Transverse colon (tissue), 4 donors: ENCODE data around the gene CABLES2. TPM values are rescaled to one million over a fixed set of nuclear protein-coding genes. Genes with fewer than 3 reads are reported as not detected.
A peak's percentile ranks its signal among the peaks of the same experiment; 100 is the strongest.
"Not testable (repeated sequence)": the region's sequence is repeated elsewhere in the genome, so short reads cannot be mapped to it uniquely, and the experiment has no call there.

Source experiments
- DNase-seq: peaks from one replicate; pipeline ENCODE4 v3.0.0-alpha.2; 2019
- H3K27ac ChIP-seq, 4 donors: fragments of 200-600 bp; sonication (generic); 2 replicates each; pipeline ENCODE4 v1.5.1; 2016 to 2018; ENCODE audit warnings: inconsistent platforms in 4 of 4
- H3K27me3 ChIP-seq: fragments of 200-600 bp; sonication (generic); 2 replicates; pipeline ENCODE4 v1.5.1; 2017; ENCODE audit warnings: inconsistent platforms
- H3K36me3 ChIP-seq, 4 donors: fragments of 200-600 bp; sonication (generic); 2 replicates each; pipeline ENCODE4 v1.5.1; 2017 to 2019; ENCODE audit warnings: inconsistent platforms in 4 of 4
- H3K4me1 ChIP-seq, 4 donors: fragments of 200-600 bp; sonication (generic); 2 replicates each; pipeline ENCODE4 v1.5.1; 2017 to 2020; ENCODE audit warnings: inconsistent platforms in 4 of 4
- H3K4me3 ChIP-seq, 4 donors: fragments of 200-600 bp; sonication (generic); 1 replicate in 1 of 4; 2 replicates in 3 of 4; pipeline versions ENCODE4 v1.5.1 to v1.6.1; 2017 to 2019; ENCODE audit warnings: inconsistent platforms in 4 of 4
- H3K9me3 ChIP-seq, 2 donors: fragments of 200-600 bp; sonication (generic); 2 replicates each; pipeline ENCODE4 v1.5.1; 2017 to 2019; ENCODE audit warnings: inconsistent platforms in 2 of 2
- CTCF ChIP-seq, 5 experiments: fragments of 200-600 bp in 3 of 5; fragments of 450-650 bp in 2 of 5; sonication (generic) in 3 of 5; IDR thresholded peaks; 1 replicate in 2 of 5; 2 replicates in 3 of 5; pipeline ENCODE4 v1.5.1; 2016 to 2017; ENCODE audit warnings: antibody characterized with exemption in 5 of 5, inconsistent platforms in 3 of 5, mild to moderate bottlenecking in 2 of 5, moderate library complexity in 1 of 5
- EP300 ChIP-seq: sonication (generic); formaldehyde crosslinking; IDR thresholded peaks from one replicate; pipeline ENCODE4 v1.6.1; 2017; ENCODE audit warnings: antibody characterized with exemption, low read depth
- POLR2A ChIP-seq: fragments of 450-650 bp; IDR thresholded peaks from one replicate; pipeline ENCODE4 v1.6.1; 2016; ENCODE audit warnings: antibody characterized with exemption, mild to moderate bottlenecking, moderate library complexity
- POLR2AphosphoS5 ChIP-seq, 3 donors: sonication (generic); formaldehyde crosslinking; IDR thresholded peaks; one replicate each; pipeline ENCODE4 v1.6.1; 2016; ENCODE audit warnings: antibody characterized with exemption in 3 of 3
- WGBS, 2 donors: methylation state at CpG; one replicate each; pipeline ENCODE4 v1.1.5; 2018; ENCODE audit warnings: low coverage in 1 of 2; 5-methylcytosine and 5-hydroxymethylcytosine counted together
- in situ Hi-C, 4 donors: fragments of 200-750 bp; cut with MboI; loops; one replicate each; pipeline versions ENCODE4 v1.15.0 to v1.15.1; 2017; ENCODE audit warnings: low sequenced_read_pairs in 3 of 4, low pct_ligation_motif_present in 1 of 4, low pct_unique_long_range_greater_than_20kb in 1 of 4
- intact Hi-C: fragments of 100-400 bp; cut with DNase I; formaldehyde crosslinking; loops from one replicate; pipeline ENCODE4 v1.15.1; 2023; ENCODE audit warnings: low total_unique reads
- total RNA-seq, 4 donors: library from RNA; depleted of rRNA; stranded (reverse); fragments of >200 nt; gene quantifications; one replicate each; pipeline ENCODE4 v1.1.0, GENCODE V29; 2016

The CABLES2 gene
- total RNA-seq, 4 donors from 2014 or later: 3.7 to 10.1 (median 8.5) TPM

DNA sequence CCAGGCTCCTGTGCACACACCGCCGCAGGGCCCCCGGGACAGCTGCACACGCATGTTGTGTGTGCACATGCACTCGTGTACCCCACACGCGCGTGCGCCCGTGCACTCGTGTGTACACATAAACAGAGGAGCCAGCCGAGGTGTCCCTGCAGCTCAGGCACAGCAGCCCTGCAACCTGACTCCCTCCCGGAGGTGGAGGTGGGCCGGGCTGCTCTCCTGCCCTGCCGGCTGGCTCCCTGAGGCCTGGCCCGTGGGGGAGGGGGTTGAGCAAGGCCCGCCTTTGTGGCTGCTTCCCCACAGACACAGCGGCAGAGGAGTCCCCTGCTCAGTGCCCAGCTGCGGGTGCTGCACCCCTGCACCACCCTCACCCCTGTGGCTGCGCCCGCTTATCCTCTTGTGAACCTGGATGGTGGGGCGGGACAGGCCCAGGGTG lies 19.6 kb upstream of the CABLES2 start:
- peak overlapping the region; percentile 54 to 86 (median 68) for H3K27ac ChIP-seq
- in situ Hi-C loops (no loop called here), intact Hi-C loops (loop anchor here (5.0 kb wide), 1 partner anchor 466 kb away; no protein-coding TSS in a partner anchor)
- no peak for DNase-seq
- WGBS, 2 donors: 59% methylated on average over 21 of the region's 22 CpGs; no CpG with 5 or more reads in 1 of the 2 donors
- no peaks in the 10 kb centered on the region for H3K27me3 ChIP-seq
- H3K4me1 ChIP-seq: peaks cover 0 to 31% (median 18%) of the 10 kb centered on the region in 4 donors
- H3K4me3 ChIP-seq: peak overlapping the region in 2 of 4 donors; percentile 13 to 30
- TF ChIP-seq POLR2AphosphoS5 (IDR thresholded peaks at IDR 0.05): no peak
- no peaks in the 10 kb centered on the region for H3K36me3 ChIP-seq
- H3K9me3 ChIP-seq: no peaks in the 10 kb centered on the region

GRCh38 chr20:62426059-62426348 lies 18.9 kb upstream of the CABLES2 start:
- H3K27me3 ChIP-seq, H3K9me3 ChIP-seq, H3K4me3 ChIP-seq, H3K36me3 ChIP-seq, DNase-seq, in situ Hi-C loops, H3K27ac ChIP-seq: not testable (repeated sequence)
- 93% methylated on average over 4 of the region's 4 CpGs; no CpG with 5 or more reads in 1 of the 2 donors for WGBS, 2 donors
- intact Hi-C loops: loop anchor here (5.0 kb wide), 1 partner anchor 466 kb away; no protein-coding TSS in a partner anchor
- peaks cover 0 to 27% (median 18%) of the 10 kb centered on the region in 4 donors for H3K4me1 ChIP-seq

DNA sequence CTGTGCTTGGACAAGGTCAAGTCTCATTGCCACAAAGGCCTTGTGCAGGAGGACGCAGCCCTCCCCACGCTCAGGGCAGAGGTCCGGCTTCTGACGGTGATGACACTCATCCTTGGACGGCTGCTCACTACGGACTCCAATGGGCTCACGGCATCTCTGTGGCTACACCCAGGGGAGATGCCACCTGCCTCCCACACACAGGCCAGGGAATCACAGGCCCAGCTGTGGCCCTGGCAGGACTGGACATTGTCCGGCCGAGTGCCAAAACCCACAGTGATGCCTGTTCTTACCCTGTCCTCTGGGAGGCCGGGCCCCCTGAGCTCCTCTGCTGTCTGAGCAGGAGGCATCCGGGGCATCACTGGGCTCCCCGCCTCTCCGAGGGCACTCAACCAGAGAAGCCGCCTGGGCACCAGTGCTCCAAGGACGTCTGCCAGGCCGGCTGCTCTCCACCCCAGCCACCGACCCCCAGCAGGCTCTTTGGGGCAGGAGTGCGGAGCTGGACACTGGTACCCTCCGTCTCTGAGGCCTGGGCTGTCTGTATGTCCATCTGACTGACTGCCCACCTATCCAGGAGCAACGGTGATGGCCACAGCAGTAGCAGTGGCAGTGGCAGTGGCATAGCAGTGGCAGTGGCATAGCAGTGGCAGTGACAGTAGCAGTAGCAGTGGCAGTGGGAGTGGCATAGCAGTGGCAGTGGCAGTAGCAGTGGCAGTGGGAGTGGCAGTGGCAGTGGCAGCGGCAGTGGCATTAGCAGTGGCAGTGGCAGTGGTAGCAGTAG lies 18.4 kb upstream of the CABLES2 start:
- H3K27ac ChIP-seq: no peak overlapping the region
- intact Hi-C loops: loop anchor here (5.0 kb wide), 1 partner anchor 467 kb away; no protein-coding TSS in a partner anchor
- no peak for TF ChIP-seq CTCF (IDR thresholded peaks at IDR 0.05)
- no peak for DNase-seq
- in situ Hi-C loops: no loop called here
- no peaks in the 10 kb centered on the region for H3K36me3 ChIP-seq
- H3K9me3 ChIP-seq: no peaks in the 10 kb centered on the region
- no peaks in the 10 kb centered on the region for H3K27me3 ChIP-seq
- WGBS, 2 donors: 91% methylated on average over 19 of the region's 21 CpGs; no CpG with 5 or more reads in 1 of the 2 donors
- no peak overlapping the region for H3K4me3 ChIP-seq
- H3K4me1 ChIP-seq: peaks cover 0 to 26% (median 18%) of the 10 kb centered on the region in 4 donors

- Histone ChIP-seq H3K9me3 (no peaks in the 10 kb centered on the region), H3K4me3 (no peak overlapping the region), H3K27ac (no peak overlapping the region), H3K4me1 (peaks cover 0 to 21% (median 18%) of the 10 kb centered on the region in 4 donors), H3K27me3 (no peaks in the 10 kb centered on the region), H3K36me3 (no peaks in the 10 kb centered on the region)
- in situ Hi-C loops (no loop called here), intact Hi-C loops (loop anchor here (5.0 kb wide), 1 partner anchor 468 kb away; no protein-coding TSS in a partner anchor)
- no peak for TF ChIP-seq EP300
- no peak for TF ChIP-seq POLR2A
- TF ChIP-seq POLR2AphosphoS5 (IDR thresholded peaks at IDR 0.05): no peak
- TF ChIP-seq CTCF (IDR thresholded peaks at IDR 0.05): no peak
- WGBS, 2 donors: 77% methylated on average over 21 of the region's 23 CpGs; no CpG with 5 or more reads in 1 of the 2 donors
- DNase-seq: no peak
These were observed 17.4 kb upstream of the CABLES2 start for GRCh38 chr20:62424249-62425107.

DNA sequence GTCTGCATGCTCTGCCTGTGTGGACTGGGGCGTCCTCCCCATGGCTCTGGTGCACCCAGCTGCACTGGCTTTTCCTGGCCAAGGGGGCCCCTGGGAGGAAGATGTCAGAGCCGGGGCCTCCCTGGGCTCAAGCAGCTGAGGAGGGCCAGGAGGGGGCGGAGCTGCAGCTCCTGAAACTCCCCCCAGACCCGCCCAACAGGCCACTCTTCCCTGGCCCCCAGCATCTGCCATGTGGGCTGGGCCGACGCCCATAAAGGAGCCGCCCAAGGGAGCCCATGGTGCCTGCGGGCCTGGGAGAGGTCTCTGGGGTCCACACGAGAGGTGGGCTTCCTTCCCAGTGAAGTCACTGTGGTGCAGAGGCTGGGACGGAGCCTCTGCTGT lies 16.2 kb upstream of the CABLES2 start:
- Histone ChIP-seq H3K9me3 (no peaks in the 10 kb centered on the region), H3K4me3 (no peak overlapping the region), H3K36me3 (no peaks in the 10 kb centered on the region), H3K27me3 (no peaks in the 10 kb centered on the region), H3K4me1 (peaks cover 0 to 18% (median 16%) of the 10 kb centered on the region in 4 donors), H3K27ac (no peak overlapping the region)
- no peak for DNase-seq
- in situ Hi-C loops (no loop called here), intact Hi-C loops (no loop called here)
- TF ChIP-seq EP300 (no peak), POLR2AphosphoS5 (IDR thresholded peaks at IDR 0.05) (no peak), CTCF (IDR thresholded peaks at IDR 0.05) (no peak), POLR2A (no peak)
- WGBS, 2 donors: 67% methylated on average over 10 of the region's 10 CpGs; no CpG with 5 or more reads in 1 of the 2 donors
